ENCODE measurements around the gene KCNK7. TPM values are rescaled to one million over a fixed set of nuclear protein-coding genes. Genes with fewer than 3 reads are reported as not detected.

The KCNK7 gene
- total and polyA plus RNA-seq, 7 donors: 0.54 to 1.4 (median 0.71) TPM; not detected in 4

GRCh38 chr11:65579291-65579690, 16.3 kb downstream of the KCNK7 start:
- peak overlapping the region; percentile 91 to 98 (median 98) for H3K27ac ChIP-seq

DNA sequence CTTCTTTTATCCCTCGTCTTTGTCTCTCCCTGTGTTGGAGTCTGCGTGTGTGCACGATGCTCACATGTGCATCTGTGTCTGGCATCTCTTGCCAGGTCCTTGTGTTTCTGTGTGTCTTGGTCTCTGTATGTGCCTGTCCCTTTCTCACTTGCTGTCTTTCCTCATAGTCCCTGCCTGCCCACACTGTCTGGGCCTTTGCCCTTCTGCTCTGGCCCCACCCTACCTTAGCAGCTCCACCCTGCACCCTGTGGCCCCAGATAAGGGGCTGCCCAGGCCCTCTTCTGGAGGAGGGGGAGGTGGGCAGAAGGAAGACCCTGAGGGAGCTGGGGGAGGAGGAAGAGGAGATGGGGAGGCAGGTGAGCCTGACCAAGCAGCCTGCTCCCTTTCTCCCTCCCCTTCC, 16.9 kb downstream of the KCNK7 start:
- no peak for DNase-seq
- no peak for TF ChIP-seq POLR2A (IDR thresholded peaks at IDR 0.05)
- TF ChIP-seq, protein P1, sequence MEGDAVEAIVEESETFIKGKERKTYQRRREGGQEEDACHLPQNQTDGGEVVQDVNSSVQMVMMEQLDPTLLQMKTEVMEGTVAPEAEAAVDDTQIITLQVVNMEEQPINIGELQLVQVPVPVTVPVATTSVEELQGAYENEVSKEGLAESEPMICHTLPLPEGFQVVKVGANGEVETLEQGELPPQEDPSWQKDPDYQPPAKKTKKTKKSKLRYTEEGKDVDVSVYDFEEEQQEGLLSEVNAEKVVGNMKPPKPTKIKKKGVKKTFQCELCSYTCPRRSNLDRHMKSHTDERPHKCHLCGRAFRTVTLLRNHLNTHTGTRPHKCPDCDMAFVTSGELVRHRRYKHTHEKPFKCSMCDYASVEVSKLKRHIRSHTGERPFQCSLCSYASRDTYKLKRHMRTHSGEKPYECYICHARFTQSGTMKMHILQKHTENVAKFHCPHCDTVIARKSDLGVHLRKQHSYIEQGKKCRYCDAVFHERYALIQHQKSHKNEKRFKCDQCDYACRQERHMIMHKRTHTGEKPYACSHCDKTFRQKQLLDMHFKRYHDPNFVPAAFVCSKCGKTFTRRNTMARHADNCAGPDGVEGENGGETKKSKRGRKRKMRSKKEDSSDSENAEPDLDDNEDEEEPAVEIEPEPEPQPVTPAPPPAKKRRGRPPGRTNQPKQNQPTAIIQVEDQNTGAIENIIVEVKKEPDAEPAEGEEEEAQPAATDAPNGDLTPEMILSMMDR (IDR thresholded peaks at IDR 0.05): no peak
- no peak for TF ChIP-seq POLR2AphosphoS5 (IDR thresholded peaks at IDR 0.05)
- TF ChIP-seq EP300 (IDR thresholded peaks at IDR 0.05): no peak
- WGBS, 2 donors: 56 to 82% methylated on average over 3 of the region's 3 CpGs
- intact Hi-C loops (cut with DNase I): no loop called here
- Histone ChIP-seq H3K4me1 (peaks cover 0 to 62% (median 47%) of the 10 kb centered on the region in 4 donors), H3K27ac (peak overlapping the region; percentile 91 to 98 (median 98)), H3K36me3 (peaks cover 36 to 56% (median 37%) of the 10 kb centered on the region in 4 donors), H3K27me3 (no peaks in the 10 kb centered on the region), H3K9me3 (no peaks in the 10 kb centered on the region), H3K4me3 (peak overlapping the region in 1 of 4 donors; percentile 87)

More at GRCh38 chr11:65579291-65579690, 16.3 kb downstream of the KCNK7 start:
- Histone ChIP-seq H3K4me1 (peaks cover 0 to 65% (median 48%) of the 10 kb centered on the region in 4 donors), H3K36me3 (peaks cover 41 to 62% (median 42%) of the 10 kb centered on the region in 4 donors), H3K9me3 (no peaks in the 10 kb centered on the region), H3K4me3 (no peak overlapping the region), H3K27me3 (no peaks in the 10 kb centered on the region)
- DNase-seq: no peak
- TF ChIP-seq EP300 (IDR thresholded peaks at IDR 0.05): no peak
- TF ChIP-seq POLR2A (IDR thresholded peaks at IDR 0.05): no peak
- TF ChIP-seq POLR2AphosphoS5 (IDR thresholded peaks at IDR 0.05): no peak
- TF ChIP-seq, protein P1 (IDR thresholded peaks at IDR 0.05): no peak
- 92% methylated on average over 4 of the region's 4 CpGs for WGBS, 2 donors
- intact Hi-C loops (cut with DNase I): no loop called here

GRCh38 chr11:65578134-65578533, 17.5 kb downstream of the KCNK7 start:
- Histone ChIP-seq H3K4me1 (peaks cover 0 to 66% (median 52%) of the 10 kb centered on the region in 4 donors), H3K27ac (peak overlapping the region; percentile 91 to 98 (median 98)), H3K9me3 (no peaks in the 10 kb centered on the region), H3K4me3 (peak overlapping the region; percentile 68 to 99 (median 87)), H3K27me3 (no peaks in the 10 kb centered on the region), H3K36me3 (peaks cover 34 to 52% (median 37%) of the 10 kb centered on the region in 4 donors)
- DNase-seq: peak; percentile 61
- 94 to 95% methylated on average over 7 of the region's 7 CpGs for whole genome bisulfite sequencing, 2 donors
- no peak for TF ChIP-seq POLR2AphosphoS5 (IDR thresholded peaks at IDR 0.05)
- TF ChIP-seq POLR2A (IDR thresholded peaks at IDR 0.05): no peak
- TF ChIP-seq, protein P1 (IDR thresholded peaks at IDR 0.05): no peak
- TF ChIP-seq EP300 (IDR thresholded peaks at IDR 0.05): no peak
- intact Hi-C loops (cut with DNase I): no loop called here

- Histone ChIP-seq H3K9me3 (no peaks in the 10 kb centered on the region), H3K27me3 (no peaks in the 10 kb centered on the region), H3K4me3 (peak overlapping the region; percentile 68 to 99 (median 87)), H3K36me3 (peaks cover 34 to 48% (median 36%) of the 10 kb centered on the region in 4 donors), H3K27ac (peak overlapping the region; percentile 91 to 98 (median 98)), H3K4me1 (peaks cover 0 to 69% (median 54%) of the 10 kb centered on the region in 4 donors)
- WGBS, 2 donors: 59 to 60% methylated on average over 8 of the region's 8 CpGs
- DNase-seq: peak; percentile 81
- TF ChIP-seq, protein P1 (IDR thresholded peaks at IDR 0.05): no peak
- TF ChIP-seq EP300 (IDR thresholded peaks at IDR 0.05) (no peak), POLR2AphosphoS5 (IDR thresholded peaks at IDR 0.05) (no peak), POLR2A (IDR thresholded peaks at IDR 0.05) (no peak)
- intact Hi-C loops (cut with DNase I): loop anchor here (2.0 kb wide), 1 partner anchor 15 kb away; no protein-coding TSS in a partner anchor
Measured at GRCh38 chr11:65577756-65578109, 17.9 kb downstream of the KCNK7 start.
